Stomach smooth muscle (tissue), 2 donors: ENCODE results near the gene PARP6.
A peak's percentile ranks its signal among the peaks of the same experiment; 100 is the strongest.

ENCODE experiments used
- H3K27ac ChIP-seq: one replicate; pipeline ENCODE4 v1.7.0; 2013; ENCODE audit warnings: mild to moderate bottlenecking, low read length, inconsistent platforms
- H3K27me3 ChIP-seq, 2 donors: one replicate each; pipeline ENCODE4 v1.7.0; 2013; ENCODE audit warnings: low read length in 2 of 2; ENCODE audit not compliant: insufficient read depth in 2 of 2, control insufficient read depth in 1 of 2
- H3K36me3 ChIP-seq, 2 donors: one replicate each; pipeline ENCODE4 v1.7.0; 2013; ENCODE audit warnings: low read length in 2 of 2; ENCODE audit not compliant: control insufficient read depth in 2 of 2, insufficient read depth in 2 of 2
- H3K4me1 ChIP-seq: one replicate; pipeline ENCODE4 v1.7.0; 2013; ENCODE audit warnings: low read length; ENCODE audit not compliant: control insufficient read depth, insufficient read depth
- H3K4me3 ChIP-seq, 2 donors: one replicate each; pipeline ENCODE4 v1.7.0; 2013; ENCODE audit warnings: low read length in 2 of 2
- H3K9ac ChIP-seq, 2 donors: one replicate each; pipeline ENCODE4 v1.7.0; 2013; ENCODE audit warnings: low read length in 2 of 2, mild to moderate bottlenecking in 1 of 2
- H3K9me3 ChIP-seq, 2 donors: one replicate each; pipeline ENCODE4 v1.7.0; 2013; ENCODE audit warnings: low read length in 2 of 2; ENCODE audit not compliant: control insufficient read depth in 2 of 2
- donor health status: healthy.
- donor health status: Pancreatic carcinoma.

The PARP6 gene

GRCh38 chr15:72272213-72272996 is at the start of gene PARP6:
Gene PARP6, minus strand, starts transcription at chr15:72272554. Its CDS starts 5,077 bp downstream, at chr15:72267477.
- no peaks in the 10 kb centered on the region for H3K9me3 ChIP-seq
- peaks cover 5 to 7% of the 10 kb centered on the region in 2 donors for H3K36me3 ChIP-seq
- peak within 1 kb of the TSS; percentile 80 to 88 for H3K4me3 ChIP-seq
- peak within 1 kb of the TSS; percentile 81 for H3K27ac ChIP-seq
- no peaks in the 10 kb centered on the region for H3K27me3 ChIP-seq
- peak within 1 kb of the TSS; percentile 92 to 94 for H3K9ac ChIP-seq
- peaks cover 8% of the 10 kb centered on the region for H3K4me1 ChIP-seq

GRCh38 chr15:72319985-72320671 is 47.8 kb upstream of the PARP6 start, which contains the start of gene CELF6:
Gene CELF6, minus strand, starts transcription at chr15:72320157. Its CDS starts 283 bp downstream, at chr15:72319874.
- Histone ChIP-seq H3K27me3 (no peaks in the 10 kb centered on the region), H3K9me3 (no peaks in the 10 kb centered on the region), H3K4me1 (peaks cover 8% of the 10 kb centered on the region), H3K36me3 (no peaks in the 10 kb centered on the region), H3K4me3 (peak within 1 kb of the TSS; percentile 56 to 69), H3K27ac (no peak within 1 kb of the TSS), H3K9ac (no peak within 1 kb of the TSS)

DNA sequence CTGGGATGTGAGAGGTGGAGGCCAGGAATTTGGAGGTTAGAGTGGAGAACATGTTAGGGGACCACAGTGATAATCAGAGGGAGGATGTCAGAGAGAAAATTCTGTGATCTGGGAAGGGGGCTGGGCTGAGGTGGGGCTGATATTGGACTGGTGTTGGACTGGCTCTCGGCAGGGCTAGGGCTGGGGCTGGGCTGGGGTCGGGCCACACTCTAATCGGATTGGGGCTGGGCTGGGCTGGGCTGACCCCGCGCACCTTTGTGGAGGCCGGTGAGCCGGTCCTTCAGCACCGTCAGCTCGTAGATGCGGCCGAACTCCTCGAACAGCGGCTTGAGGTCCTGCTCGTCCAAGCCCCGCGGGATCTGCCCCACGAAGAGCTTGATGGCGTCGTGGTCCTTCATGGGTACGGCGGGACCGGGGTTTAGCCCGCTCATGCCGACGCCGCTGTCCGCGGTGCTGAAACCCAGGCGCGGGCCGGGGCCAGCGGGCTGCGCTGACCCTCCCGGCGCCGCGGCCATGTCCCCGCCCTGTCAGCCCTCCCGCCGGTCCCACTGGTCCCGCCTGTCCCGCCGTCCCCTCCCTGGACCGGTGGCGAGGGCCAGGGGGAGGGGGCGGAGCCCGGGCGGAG is 47.1 kb upstream of the PARP6 start:
- H3K27me3 ChIP-seq: no peaks in the 10 kb centered on the region
- peaks cover 8% of the 10 kb centered on the region for H3K4me1 ChIP-seq
- no peak overlapping the region for H3K9ac ChIP-seq
- no peak overlapping the region for H3K27ac ChIP-seq
- no peaks in the 10 kb centered on the region for H3K9me3 ChIP-seq
- no peak overlapping the region for H3K4me3 ChIP-seq
- H3K36me3 ChIP-seq: no peaks in the 10 kb centered on the region

DNA sequence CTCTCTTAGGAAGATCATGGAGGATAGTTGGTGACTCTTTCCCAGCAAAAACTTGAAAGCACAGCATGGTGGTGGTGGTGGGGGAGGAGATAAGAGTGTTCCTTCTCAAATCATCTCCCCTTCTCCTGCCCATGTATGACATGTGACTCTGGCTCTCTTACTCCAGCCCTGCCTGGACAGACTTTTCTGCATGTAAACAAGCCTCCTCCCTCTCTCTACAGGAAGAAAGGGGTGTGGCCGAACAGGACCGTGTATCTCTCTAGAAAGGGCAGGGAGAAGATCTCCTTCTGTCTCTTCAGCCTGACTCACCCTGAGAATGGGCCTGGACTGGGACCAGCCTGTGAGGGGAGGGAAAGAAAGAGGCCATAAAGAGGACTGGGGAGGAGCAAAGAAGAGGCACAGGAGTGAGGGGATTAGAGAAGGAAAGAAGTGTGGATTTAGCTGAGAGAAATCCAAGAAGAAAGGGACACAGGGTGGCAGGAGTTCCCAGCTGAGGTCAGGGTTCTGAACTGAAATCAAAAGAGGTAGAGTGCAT is 46.1 kb upstream of the PARP6 start:
- Histone ChIP-seq H3K27ac (no peak overlapping the region), H3K27me3 (no peaks in the 10 kb centered on the region), H3K36me3 (no peaks in the 10 kb centered on the region), H3K9me3 (no peaks in the 10 kb centered on the region), H3K4me1 (peaks cover 8% of the 10 kb centered on the region), H3K4me3 (no peak overlapping the region), H3K9ac (no peak overlapping the region)

GRCh38 chr15:72315706-72316370 is 43.5 kb upstream of the PARP6 start:
- no peak overlapping the region for H3K27ac ChIP-seq
- no peak overlapping the region for H3K9ac ChIP-seq
- H3K27me3 ChIP-seq: no peaks in the 10 kb centered on the region
- peaks cover 8% of the 10 kb centered on the region for H3K4me1 ChIP-seq
- no peak overlapping the region for H3K4me3 ChIP-seq
- H3K9me3 ChIP-seq: no peaks in the 10 kb centered on the region
- H3K36me3 ChIP-seq: no peaks in the 10 kb centered on the region

DNA sequence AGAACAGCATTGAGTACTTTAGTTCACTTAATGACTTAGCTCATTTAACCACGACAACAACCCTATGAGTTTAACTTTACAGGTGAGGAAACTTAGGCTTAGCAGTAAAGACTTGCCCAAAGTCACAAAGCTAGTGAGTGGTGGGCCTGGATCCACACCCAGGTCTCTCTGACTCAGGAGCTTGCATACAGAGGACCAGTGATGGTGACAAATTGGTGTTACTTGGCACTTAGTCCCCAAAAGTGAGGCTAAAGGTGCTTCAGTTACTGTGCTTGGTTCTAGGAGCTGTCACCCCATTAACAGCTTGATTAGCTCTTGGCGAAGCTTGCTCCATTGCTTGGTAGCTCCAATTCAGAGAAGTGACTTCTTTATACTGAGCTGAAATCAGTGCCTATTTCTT is 41.5 kb upstream of the PARP6 start:
- H3K27me3 ChIP-seq: no peaks in the 10 kb centered on the region
- no peak overlapping the region for H3K9ac ChIP-seq
- H3K27ac ChIP-seq: no peak overlapping the region
- H3K4me3 ChIP-seq: no peak overlapping the region
- H3K9me3 ChIP-seq: no peaks in the 10 kb centered on the region
- no peaks in the 10 kb centered on the region for H3K4me1 ChIP-seq
- H3K36me3 ChIP-seq: no peaks in the 10 kb centered on the region

GRCh38 chr15:72313448-72313840 is 41.1 kb upstream of the PARP6 start:
- no peak overlapping the region for H3K27ac ChIP-seq
- H3K4me3 ChIP-seq: no peak overlapping the region
- H3K9ac ChIP-seq: no peak overlapping the region
- no peaks in the 10 kb centered on the region for H3K27me3 ChIP-seq
- H3K4me1 ChIP-seq: no peaks in the 10 kb centered on the region
- H3K9me3 ChIP-seq: no peaks in the 10 kb centered on the region
- H3K36me3 ChIP-seq: no peaks in the 10 kb centered on the region

GRCh38 chr15:72312605-72313447 is 40.5 kb upstream of the PARP6 start:
- no peaks in the 10 kb centered on the region for H3K36me3 ChIP-seq
- no peaks in the 10 kb centered on the region for H3K27me3 ChIP-seq
- H3K4me1 ChIP-seq: no peaks in the 10 kb centered on the region
- no peak overlapping the region for H3K27ac ChIP-seq
- H3K9me3 ChIP-seq: no peaks in the 10 kb centered on the region
- H3K9ac ChIP-seq: no peak overlapping the region
- no peak overlapping the region for H3K4me3 ChIP-seq

DNA sequence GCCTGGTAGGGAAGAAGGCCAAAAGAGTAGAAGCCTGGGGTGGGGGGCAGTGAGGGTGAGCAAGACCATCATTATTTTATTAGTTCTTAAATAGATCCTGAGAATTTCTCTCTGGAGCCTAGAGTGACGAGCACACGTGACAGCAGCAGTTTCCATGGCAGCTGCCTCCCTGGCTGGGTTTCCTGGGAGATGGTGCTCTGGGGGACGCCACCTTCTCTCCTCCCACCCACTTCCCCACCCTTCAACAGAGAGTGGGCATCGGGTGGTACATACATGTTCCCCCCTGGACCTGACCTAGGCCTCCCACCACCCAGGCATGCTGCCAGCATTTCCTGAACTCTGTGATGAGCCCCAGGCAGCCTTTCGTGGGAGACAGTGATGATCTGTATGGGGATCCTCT is 34.7 kb upstream of the PARP6 start:
- no peaks in the 10 kb centered on the region for H3K4me1 ChIP-seq
- H3K4me3 ChIP-seq: no peak overlapping the region
- no peaks in the 10 kb centered on the region for H3K27me3 ChIP-seq
- no peaks in the 10 kb centered on the region for H3K9me3 ChIP-seq
- no peak overlapping the region for H3K9ac ChIP-seq
- no peaks in the 10 kb centered on the region for H3K36me3 ChIP-seq
- no peak overlapping the region for H3K27ac ChIP-seq
